ENCODE measurements around the gene ZDHHC13.

GRCh38 chr11:19072464-19072863 is 44.5 kb upstream of the ZDHHC13 start:
- TF ChIP-seq CTCF (IDR thresholded peaks at IDR 0.05) = no peak
- TF ChIP-seq POLR2A (IDR thresholded peaks at IDR 0.05) = no peak

Measured in adrenal gland (tissue), 5 donors.